Panc1 (cell line): Measurements from ENCODE around the gene KLHL3. TPM values are rescaled to one million over a fixed set of nuclear protein-coding genes. Genes with fewer than 3 reads are reported as not detected.

Experiments used
- ATAC-seq: fragments of 200-7000 bp; cut with Tn5 transposase; 2 replicates; pipeline ENCODE4 v1.9.1; 2020; ENCODE audit warnings: mild to moderate bottlenecking, moderate library complexity
- BruUV-seq: library from RNA; stranded (reverse); fragments of 400-500 nt; replicated peaks from 2 replicates; lab custom pipeline; 2021; lab: Mats Ljungman, UMichigan
- CTCF ChIA-PET: fragments of 300-600 bp; sonication (Branson Sonifier 250); formaldehyde crosslinking; loops from one replicate; lab custom pipeline; 2022; ENCODE audit warnings: antibody characterized with exemption; lab: Charles Lee
- POLR2A ChIA-PET: fragments of 300-600 bp; sonication (Branson Sonifier 250); formaldehyde crosslinking; loops from one replicate; lab custom pipeline; 2022; ENCODE audit warnings: antibody characterized with exemption; lab: Charles Lee
- DNase-seq: peaks from one replicate; pipeline ENCODE4 v3.0.0-alpha.2; 2010; ENCODE audit warnings: low read depth, low spot score
- H3K27ac ChIP-seq: 2 replicates; pipeline ENCODE4 v1.5.1; 2011; ENCODE audit warnings: mild to moderate bottlenecking, low read length, inconsistent platforms
- H3K27me3 ChIP-seq: fragments of 200-500 bp; sonication (Bioruptor generic); 2 replicates; pipeline ENCODE4 v1.6.0; 2014; ENCODE audit warnings: low read length, inconsistent platforms; ENCODE audit not compliant: control insufficient read depth, insufficient read depth
- H3K36me3 ChIP-seq: fragments of 200-500 bp; sonication (Bioruptor generic); 2 replicates; pipeline ENCODE4 v1.5.1; 2014; ENCODE audit warnings: inconsistent platforms, mild to moderate bottlenecking, low read length, moderate library complexity; ENCODE audit not compliant: control insufficient read depth, insufficient read depth
- H3K4me1 ChIP-seq: 2 replicates; pipeline ENCODE4 v1.5.1; 2011; ENCODE audit warnings: inconsistent platforms, mild to moderate bottlenecking, low read length, moderate library complexity; ENCODE audit not compliant: control insufficient read depth, insufficient read depth
- H3K4me3 ChIP-seq, 2 experiments: 2 replicates each; pipeline ENCODE4 v1.5.1; 2011 to 2012; ENCODE audit warnings: low read depth in 2 of 2, low read length in 2 of 2, mild to moderate bottlenecking in 2 of 2, inconsistent platforms in 1 of 2, moderate library complexity in 1 of 2
- H3K9me3 ChIP-seq: fragments of 200-500 bp; sonication (Bioruptor generic); 2 replicates; pipeline ENCODE4 v1.5.1; 2014; ENCODE audit warnings: low read depth, mild to moderate bottlenecking, inconsistent platforms, low read length, moderate library complexity; ENCODE audit not compliant: control insufficient read depth, insufficient read depth
- CTCF ChIP-seq: fragments of 450-650 bp; IDR thresholded peaks from 2 replicates; pipeline ENCODE4 v1.5.1; 2017; ENCODE audit warnings: mild to moderate bottlenecking
- POLR2AphosphoS5 ChIP-seq: IDR thresholded peaks from 2 replicates; pipeline ENCODE4 v1.6.1; 2012; ENCODE audit warnings: mild to moderate bottlenecking, low read depth, low read length, moderate library complexity
- SIN3A ChIP-seq: IDR thresholded peaks from 2 replicates; pipeline ENCODE4 v1.6.1; 2012; ENCODE audit warnings: low read depth, mild to moderate bottlenecking, low read length, moderate library complexity, borderline replicate concordance; ENCODE audit not compliant: insufficient read depth
- TCF7L2 ChIP-seq: IDR thresholded peaks from 2 replicates; pipeline ENCODE4 v1.6.1; 2011; ENCODE audit warnings: mild to moderate bottlenecking, low read depth, low read length, inconsistent platforms
- in situ Hi-C: cut with HindIII; loops from 2 replicates; pipeline ENCODE4 v1.10.0; 2016; ENCODE audit warnings: low sequenced_read_pairs, low pct_unique_long_range_greater_than_20kb
- intact Hi-C: fragments of 100-400 bp; cut with micrococcal nuclease; formaldehyde crosslinking; loops from one replicate; pipeline ENCODE4 v1.10.0; 2022; ENCODE audit not compliant: unreplicated experiment
- total RNA-seq: library from RNA; stranded (reverse); gene quantifications from one replicate; pipeline ENCODE4 v1.2.1, GENCODE V29; 2021; ENCODE audit not compliant: unreplicated experiment
- TF ChIP-seq, protein P1 (sequence below), 2 experiments: IDR thresholded peaks; 2 replicates each; pipeline ENCODE4 v1.6.1; 2011 to 2012; ENCODE audit warnings: low read depth in 2 of 2, control low read depth in 1 of 2, low read length in 1 of 2, mild to moderate bottlenecking in 1 of 2, moderate library complexity in 1 of 2; ENCODE audit not compliant: insufficient read depth in 1 of 2

The KLHL3 gene
- total RNA-seq, 1 experiment from 2014 or later, result 1.9 TPM

GRCh38 chr5:137621861-137622823, 113.7 kb downstream of the KLHL3 start:
- in situ Hi-C loops, result no loop called here
- Histone ChIP-seq H3K36me3 (no peaks in the 10 kb centered on the region), H3K9me3 (no peaks in the 10 kb centered on the region), H3K4me1 (no peaks in the 10 kb centered on the region), H3K4me3 (no peak overlapping the region), H3K27me3 (no peaks in the 10 kb centered on the region), H3K27ac (no peak overlapping the region)
- intact Hi-C loops, result no loop called here
- no peak for ATAC-seq
- TF ChIP-seq POLR2AphosphoS5, result no peak
- TF ChIP-seq TCF7L2, result no peak
- TF ChIP-seq SIN3A, result no peak
- TF ChIP-seq, protein P1, sequence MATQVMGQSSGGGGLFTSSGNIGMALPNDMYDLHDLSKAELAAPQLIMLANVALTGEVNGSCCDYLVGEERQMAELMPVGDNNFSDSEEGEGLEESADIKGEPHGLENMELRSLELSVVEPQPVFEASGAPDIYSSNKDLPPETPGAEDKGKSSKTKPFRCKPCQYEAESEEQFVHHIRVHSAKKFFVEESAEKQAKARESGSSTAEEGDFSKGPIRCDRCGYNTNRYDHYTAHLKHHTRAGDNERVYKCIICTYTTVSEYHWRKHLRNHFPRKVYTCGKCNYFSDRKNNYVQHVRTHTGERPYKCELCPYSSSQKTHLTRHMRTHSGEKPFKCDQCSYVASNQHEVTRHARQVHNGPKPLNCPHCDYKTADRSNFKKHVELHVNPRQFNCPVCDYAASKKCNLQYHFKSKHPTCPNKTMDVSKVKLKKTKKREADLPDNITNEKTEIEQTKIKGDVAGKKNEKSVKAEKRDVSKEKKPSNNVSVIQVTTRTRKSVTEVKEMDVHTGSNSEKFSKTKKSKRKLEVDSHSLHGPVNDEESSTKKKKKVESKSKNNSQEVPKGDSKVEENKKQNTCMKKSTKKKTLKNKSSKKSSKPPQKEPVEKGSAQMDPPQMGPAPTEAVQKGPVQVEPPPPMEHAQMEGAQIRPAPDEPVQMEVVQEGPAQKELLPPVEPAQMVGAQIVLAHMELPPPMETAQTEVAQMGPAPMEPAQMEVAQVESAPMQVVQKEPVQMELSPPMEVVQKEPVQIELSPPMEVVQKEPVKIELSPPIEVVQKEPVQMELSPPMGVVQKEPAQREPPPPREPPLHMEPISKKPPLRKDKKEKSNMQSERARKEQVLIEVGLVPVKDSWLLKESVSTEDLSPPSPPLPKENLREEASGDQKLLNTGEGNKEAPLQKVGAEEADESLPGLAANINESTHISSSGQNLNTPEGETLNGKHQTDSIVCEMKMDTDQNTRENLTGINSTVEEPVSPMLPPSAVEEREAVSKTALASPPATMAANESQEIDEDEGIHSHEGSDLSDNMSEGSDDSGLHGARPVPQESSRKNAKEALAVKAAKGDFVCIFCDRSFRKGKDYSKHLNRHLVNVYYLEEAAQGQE (IDR thresholded peaks at IDR 0.05; ENCODE audit: insufficient read depth in 1 of 2, low read depth in 2 of 2, low read length in 1 of 2), result no peak
- TF ChIP-seq CTCF, result no peak
- no peak for DNase-seq
- CTCF ChIA-PET, result no interaction called here
- BruUV-seq, result no TSS peak
- POLR2A ChIA-PET, result no interaction called here

GRCh38 chr5:137621306-137621705, 114.6 kb downstream of the KLHL3 start:
- ChIA-PET POLR2A (no interaction called here), CTCF (no interaction called here)
- in situ Hi-C loops (no loop called here), intact Hi-C loops (no loop called here)
- no TSS peak for BruUV-seq
- Histone ChIP-seq H3K27me3 (no peaks in the 10 kb centered on the region), H3K4me3 (no peak overlapping the region), H3K27ac (no peak overlapping the region), H3K4me1 (no peaks in the 10 kb centered on the region), H3K36me3 (no peaks in the 10 kb centered on the region), H3K9me3 (no peaks in the 10 kb centered on the region)
- DNase-seq, result no peak
- no peak for TF ChIP-seq POLR2AphosphoS5
- TF ChIP-seq, protein P1 (IDR thresholded peaks at IDR 0.05; ENCODE audit: insufficient read depth in 1 of 2, low read depth in 2 of 2, low read length in 1 of 2), result no peak
- TF ChIP-seq TCF7L2, result no peak
- TF ChIP-seq CTCF, result no peak
- TF ChIP-seq SIN3A, result no peak
- no peak for ATAC-seq
